Epithelial cell of proximal tubule (primary cell): ENCODE results near the gene SHF. TPM values are rescaled to one million over a fixed set of nuclear protein-coding genes. Genes with fewer than 3 reads are reported as not detected.

Source experiments
- DNase-seq: peaks from one replicate; pipeline ENCODE4 v3.0.0-alpha.2; 2011; ENCODE audit warnings: low read depth
- H3K4me3 ChIP-seq: 2 replicates; pipeline ENCODE4 v1.5.1; 2011; ENCODE audit warnings: low read depth, mild to moderate bottlenecking, low read length
- total RNA-seq: library from RNA; depleted of rRNA; stranded (reverse); fragments of >200 nt; gene quantifications from 2 replicates; pipeline ENCODE4 v1.2.3, GENCODE V29; 2015
- TF ChIP-seq, protein P1 (sequence below): conservative IDR thresholded peaks from 2 replicates; pipeline ENCODE4 v1.5.1; 2012; ENCODE audit warnings: low read depth, mild to moderate bottlenecking, low read length

Gene SHF
- total RNA-seq, 1 donor from 2014 or later, result 1.1 TPM

- TF ChIP-seq, protein P1, sequence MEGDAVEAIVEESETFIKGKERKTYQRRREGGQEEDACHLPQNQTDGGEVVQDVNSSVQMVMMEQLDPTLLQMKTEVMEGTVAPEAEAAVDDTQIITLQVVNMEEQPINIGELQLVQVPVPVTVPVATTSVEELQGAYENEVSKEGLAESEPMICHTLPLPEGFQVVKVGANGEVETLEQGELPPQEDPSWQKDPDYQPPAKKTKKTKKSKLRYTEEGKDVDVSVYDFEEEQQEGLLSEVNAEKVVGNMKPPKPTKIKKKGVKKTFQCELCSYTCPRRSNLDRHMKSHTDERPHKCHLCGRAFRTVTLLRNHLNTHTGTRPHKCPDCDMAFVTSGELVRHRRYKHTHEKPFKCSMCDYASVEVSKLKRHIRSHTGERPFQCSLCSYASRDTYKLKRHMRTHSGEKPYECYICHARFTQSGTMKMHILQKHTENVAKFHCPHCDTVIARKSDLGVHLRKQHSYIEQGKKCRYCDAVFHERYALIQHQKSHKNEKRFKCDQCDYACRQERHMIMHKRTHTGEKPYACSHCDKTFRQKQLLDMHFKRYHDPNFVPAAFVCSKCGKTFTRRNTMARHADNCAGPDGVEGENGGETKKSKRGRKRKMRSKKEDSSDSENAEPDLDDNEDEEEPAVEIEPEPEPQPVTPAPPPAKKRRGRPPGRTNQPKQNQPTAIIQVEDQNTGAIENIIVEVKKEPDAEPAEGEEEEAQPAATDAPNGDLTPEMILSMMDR, result no peak
- DNase-seq, result no peak
- no peak overlapping the region for H3K4me3 ChIP-seq
These were observed 18.8 kb downstream of the SHF start for GRCh38 chr15:45168751-45169551.

- no peak for DNase-seq
- TF ChIP-seq, protein P1, result no peak
- H3K4me3 ChIP-seq, result no peak overlapping the region
These were observed 19.5 kb downstream of the SHF start for GRCh38 chr15:45168286-45168685.

GRCh38 chr15:45167631-45168205 lies 20.0 kb downstream of the SHF start:
- DNase-seq, result no peak
- H3K4me3 ChIP-seq, result peak overlapping the region; percentile 73
- TF ChIP-seq, protein P1, result no peak

GRCh38 chr15:45166834-45167630 lies 20.7 kb downstream of the SHF start:
- TF ChIP-seq, protein P1, result peak; percentile 62
- DNase-seq, result no peak

GRCh38 chr15:45165536-45165935 lies 22.2 kb downstream of the SHF start:
- TF ChIP-seq, protein P1, result no peak
- no peak overlapping the region for H3K4me3 ChIP-seq
- no peak for DNase-seq

More at GRCh38 chr15:45166834-45167630, 20.7 kb downstream of the SHF start:
- H3K4me3 ChIP-seq, result peak overlapping the region; percentile 73

DNA sequence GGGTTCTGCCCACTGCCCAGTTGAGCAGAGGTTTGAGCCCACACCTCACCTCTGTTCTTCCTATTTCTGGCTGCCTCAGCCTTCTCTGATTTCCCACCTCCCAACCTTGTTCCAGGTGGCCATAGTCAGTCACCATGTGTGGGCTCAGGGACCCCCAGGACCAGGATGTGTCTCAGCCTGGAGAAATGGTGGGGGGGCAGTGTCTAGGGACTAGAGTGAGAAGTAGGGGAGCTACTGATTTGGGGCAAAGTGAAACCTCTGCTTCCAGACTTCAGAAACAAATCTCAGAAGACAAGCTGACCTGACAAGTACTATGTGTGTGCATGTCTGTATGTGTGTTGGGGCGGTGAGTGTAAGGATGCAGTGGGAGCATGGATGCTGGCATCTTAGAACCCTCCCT lies 22.9 kb downstream of the SHF start:
- no peak overlapping the region for H3K4me3 ChIP-seq
- TF ChIP-seq, protein P1, result no peak
- no peak for DNase-seq
